ENCODE measurements around the gene SLC30A5. TPM values are rescaled to one million over a fixed set of nuclear protein-coding genes. Genes with fewer than 3 reads are reported as not detected.
"Not testable (repeated sequence)": the region's sequence is repeated elsewhere in the genome, so short reads cannot be mapped to it uniquely, and the experiment has no call there.

The SLC30A5 gene
- total RNA-seq, 1 donor from 2014 or later, result 57.2 TPM

DNA sequence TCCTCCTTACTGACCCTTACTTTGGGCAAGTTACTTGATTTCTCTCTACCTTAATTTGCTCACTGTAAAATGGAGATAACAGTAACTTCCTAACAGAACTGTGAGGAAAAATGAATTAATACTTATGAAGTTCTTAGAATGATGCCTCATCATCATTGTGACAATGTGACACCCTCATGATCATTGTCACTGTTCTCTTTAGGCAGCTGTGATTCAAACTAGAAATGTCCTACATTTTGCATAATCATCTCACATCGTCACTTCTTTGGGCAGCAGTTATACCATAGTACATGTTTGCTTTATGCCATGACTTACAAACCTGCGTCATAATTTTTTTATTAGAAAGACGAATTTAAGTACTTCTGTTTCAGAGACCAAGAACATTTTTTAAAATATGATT is 9.7 kb downstream of the SLC30A5 start:
- no peak for DNase-seq (ENCODE audit: low read depth, low spot score)

DNA sequence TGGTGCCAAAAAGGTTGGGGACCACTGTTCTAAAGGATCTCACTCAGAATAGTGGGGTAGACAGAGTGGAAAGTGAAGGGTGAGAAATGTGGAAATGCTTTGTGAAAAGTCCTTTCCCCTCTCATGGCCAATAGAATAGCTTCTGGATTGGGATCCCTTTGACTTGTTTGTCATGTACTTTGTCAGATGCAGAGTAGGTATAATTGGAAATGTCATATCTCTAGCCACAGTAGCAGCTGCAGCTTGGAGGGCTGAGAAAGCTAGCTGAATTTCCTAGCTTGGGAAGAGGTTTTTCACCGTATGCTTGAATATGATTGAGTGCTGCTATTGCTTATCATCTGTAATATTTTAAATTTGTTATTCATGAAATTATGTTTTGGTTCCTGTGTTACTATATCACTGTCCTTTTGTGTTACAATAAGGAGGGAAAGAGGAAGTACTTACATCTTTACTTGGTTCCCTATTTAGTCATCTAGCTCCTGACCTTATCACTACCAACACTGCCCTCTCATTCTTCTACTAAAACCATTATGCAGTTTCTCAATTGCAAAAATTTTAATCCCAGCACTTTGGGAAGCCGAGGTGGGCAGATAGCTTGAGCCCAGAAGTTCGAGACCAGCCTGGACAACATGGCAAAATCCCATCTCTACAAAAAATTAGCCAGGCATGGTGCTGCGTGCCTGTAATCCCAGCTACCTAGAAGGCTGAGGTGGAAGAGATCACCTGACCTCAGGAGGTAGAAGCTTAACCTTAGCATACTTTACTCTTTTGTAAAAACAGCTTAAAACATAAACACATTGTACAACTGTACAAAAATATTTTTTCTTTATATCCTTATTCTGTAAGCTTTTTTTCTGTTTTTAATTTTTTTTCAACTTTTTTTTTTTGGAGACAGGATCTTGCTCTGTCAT is 12.4 kb downstream of the SLC30A5 start:
- DNase-seq (ENCODE audit: low read depth, low spot score), result no peak

DNA sequence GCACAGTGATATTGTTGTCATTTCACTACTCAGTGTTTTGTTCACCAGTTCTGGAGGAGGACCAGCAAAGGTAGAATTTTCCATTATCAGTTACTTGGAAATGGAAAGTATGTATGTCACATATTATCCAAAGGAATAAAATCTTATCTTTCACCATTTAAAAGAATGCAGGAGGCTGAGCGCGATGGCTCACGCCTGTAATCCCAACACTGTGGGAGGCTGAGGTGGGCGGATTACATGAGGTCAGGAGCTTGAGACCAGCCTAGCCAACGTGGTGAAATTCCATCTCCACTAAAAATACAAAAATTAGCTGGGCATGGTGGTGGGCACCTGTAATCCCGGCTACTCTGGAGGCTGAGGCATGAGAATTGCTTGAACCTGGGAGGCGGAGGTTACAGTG is 14.6 kb downstream of the SLC30A5 start:
- not testable (repeated sequence) for DNase-seq (ENCODE audit: low read depth, low spot score)

DNA sequence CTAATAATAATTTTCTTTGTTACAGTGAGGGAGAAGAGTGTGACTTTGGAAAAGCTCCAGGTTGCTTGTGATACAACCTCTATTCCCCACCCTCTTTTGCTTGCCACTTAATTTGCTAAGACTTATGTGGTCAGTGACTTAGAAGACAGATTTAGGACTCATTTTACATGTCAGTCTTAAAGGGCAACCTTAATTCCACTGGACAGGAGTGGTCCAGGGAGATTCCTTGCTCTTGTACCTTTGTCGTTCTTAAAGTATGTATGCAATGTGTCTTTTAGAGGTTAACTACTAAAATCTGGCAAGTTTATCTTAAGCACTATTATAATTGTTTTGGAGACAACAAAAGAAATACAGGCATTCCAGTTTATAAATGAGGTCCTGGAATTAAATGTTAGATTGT is 20.0 kb downstream of the SLC30A5 start:
- DNase-seq (ENCODE audit: low read depth, low spot score), result no peak

DNA sequence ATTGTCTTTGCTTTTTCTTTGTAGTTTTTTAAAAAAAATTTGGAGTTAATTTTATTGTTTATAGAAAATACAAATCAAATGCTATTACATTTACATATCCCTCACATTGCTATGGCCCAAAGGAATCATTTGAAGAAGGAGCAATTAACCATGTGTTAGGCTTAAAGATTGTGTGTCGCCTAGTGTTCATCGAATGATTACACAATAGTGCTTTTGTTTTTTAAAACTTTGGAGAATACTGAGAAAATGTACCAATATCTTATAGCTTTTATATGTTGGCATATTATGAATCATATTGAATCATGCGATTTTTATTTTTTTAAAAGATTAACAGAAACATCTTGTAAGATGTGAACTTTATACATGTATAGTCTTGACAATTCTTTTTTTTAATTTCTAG is 21.7 kb downstream of the SLC30A5 start:
- no peak for DNase-seq (ENCODE audit: low read depth, low spot score)

DNA sequence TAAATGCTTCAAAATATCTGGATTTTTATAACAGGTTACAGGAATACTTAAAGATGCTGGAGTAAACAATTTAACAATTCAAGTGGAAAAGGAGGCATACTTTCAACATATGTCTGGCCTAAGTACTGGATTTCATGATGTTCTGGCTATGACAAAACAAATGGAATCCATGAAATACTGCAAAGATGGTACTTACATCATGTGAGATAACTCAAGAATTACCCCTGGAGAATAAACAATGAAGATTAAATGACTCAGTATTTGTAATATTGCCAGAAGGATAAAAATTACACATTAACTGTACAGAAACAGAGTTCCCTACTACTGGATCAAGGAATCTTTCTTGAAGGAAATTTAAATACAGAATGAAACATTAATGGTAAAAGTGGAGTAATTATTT is 35.6 kb downstream of the SLC30A5 start:
- no peak for DNase-seq (ENCODE audit: low read depth, low spot score)

DNA sequence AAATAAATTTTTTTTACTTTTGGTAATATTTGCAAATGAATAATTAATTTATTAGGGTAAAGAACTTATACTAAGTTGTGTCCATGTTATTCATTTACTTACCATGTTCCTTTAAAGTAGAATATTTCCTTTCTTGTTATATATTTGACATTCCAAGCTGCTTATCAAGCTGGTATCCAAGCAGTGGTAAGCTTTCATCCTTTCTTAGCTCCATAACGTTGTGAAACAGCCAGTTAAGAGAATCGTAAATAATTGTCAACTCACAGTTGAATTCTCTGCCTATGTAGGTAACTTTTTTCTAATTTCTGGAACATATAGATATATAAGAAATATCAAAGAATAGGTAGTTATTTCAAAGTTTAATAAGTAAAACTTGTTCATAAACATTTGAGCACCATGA is 36.4 kb downstream of the SLC30A5 start:
- DNase-seq (ENCODE audit: low read depth, low spot score), result no peak

DNA sequence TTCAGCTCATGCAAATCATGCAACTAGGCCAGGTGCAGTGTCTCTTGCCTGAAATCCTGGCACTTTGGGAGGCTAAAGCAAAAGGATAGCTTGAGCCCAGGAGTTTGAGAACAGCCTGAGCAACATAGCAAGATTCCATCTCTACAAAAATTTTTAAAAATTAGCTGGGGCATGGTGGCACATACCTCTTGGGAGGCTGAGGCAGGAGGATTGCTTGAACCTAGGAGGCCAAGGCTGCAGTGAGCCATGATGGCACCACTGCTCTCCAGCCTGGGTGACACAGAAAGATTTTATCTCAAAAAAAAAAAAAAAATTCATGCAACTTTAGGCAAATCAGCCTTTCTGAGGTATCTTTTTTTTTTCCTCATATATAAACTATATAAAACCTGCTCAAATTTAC is 37.5 kb downstream of the SLC30A5 start:
- DNase-seq (ENCODE audit: low read depth, low spot score), result no peak

DNA sequence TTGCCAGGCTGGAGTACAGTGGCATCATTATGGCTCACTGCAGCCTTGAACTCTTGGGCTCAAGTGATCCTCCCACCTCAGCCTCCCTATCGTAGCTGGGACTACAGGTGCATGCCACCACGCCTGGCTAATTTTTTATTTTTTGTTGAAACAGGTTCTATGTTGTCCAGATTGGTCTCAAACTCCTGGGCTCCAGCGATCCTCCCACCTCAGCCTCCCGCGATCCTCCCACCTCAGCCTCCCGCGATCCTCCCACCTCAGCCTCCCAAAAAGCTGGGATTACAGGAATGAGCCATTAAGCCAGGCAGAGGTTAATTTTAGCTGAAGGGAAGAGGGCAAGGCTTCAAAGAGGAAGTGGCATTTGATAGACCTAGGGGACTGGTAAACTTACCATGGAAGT is 40.3 kb downstream of the SLC30A5 start:
- DNase-seq (ENCODE audit: low read depth, low spot score), result no peak

DNA sequence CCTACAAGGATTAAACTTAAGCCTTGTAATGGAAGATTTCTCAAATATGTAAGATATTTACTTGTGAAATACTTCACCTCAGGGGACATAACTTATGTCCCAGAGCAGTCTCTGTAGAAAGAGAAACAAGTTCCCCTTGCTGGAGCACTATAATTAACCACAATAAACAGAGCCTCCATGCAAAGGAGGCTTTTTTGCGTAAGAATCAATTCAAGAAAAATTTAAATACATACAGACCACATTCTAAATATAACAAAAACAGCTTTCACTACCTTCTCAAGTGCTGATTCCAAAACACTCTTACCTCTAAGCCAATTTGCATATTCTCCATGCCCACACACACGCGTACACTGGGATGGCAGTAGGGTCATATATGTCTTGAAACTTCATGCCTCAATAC is 42.5 kb downstream of the SLC30A5 start:
- DNase-seq (ENCODE audit: low read depth, low spot score), result no peak

DNA sequence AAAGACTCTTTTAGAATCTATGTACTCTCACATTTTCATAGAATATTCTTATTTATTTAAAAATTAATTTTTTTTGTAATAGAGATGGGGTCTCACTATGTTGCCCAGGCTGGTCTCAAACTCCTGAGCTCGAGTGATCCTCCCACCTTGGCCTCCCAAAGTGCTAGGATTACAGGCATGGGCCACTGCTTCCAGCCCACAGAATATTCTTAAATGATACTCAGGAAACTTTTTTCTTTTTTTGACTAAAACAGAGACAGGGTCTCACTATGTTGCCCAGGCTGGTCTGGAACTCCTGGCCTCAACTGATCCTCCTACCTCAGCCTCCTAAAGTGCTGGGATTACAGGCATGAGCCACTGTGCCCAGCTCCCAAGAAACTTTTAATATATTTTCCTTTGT is 43.4 kb downstream of the SLC30A5 start:
- not testable (repeated sequence) for DNase-seq (ENCODE audit: low read depth, low spot score)

DNA sequence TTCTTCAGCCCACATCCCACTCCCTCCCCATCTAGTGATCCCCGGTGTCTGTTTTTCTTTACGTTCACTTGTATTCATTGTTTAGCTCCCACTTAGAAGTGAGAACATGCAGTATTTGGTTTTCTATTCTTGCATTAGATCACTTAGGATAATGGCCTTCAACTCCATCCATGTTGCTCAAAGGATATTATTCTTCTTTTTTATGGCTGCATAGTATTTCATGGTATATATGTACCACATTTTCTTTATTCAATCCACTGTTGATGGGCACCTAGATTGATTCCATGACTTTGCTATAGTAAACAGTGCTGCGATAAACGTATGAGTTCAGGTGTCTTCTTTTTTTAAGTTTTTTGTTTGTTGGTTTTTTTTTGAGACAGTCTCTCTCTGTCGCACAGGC is 44.0 kb downstream of the SLC30A5 start:
- DNase-seq (ENCODE audit: low read depth, low spot score), result no peak

DNA sequence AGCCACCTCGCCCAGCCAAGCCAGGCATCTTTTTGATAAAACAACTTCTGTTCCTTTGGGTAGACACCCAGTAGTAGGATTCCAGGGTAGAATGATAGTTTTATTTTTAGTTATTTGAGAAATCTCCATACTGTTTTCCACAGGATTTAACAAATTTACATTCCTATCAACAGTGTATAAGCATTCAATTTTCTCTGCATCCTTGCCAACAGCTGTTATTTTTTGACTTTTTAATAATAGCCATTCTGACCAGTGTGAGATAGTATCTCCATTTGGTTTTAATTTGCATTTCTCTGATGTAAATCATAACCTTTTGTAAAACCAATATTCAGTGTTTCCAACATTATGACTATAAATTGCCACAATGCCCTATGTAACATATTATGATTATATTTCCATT is 45.0 kb downstream of the SLC30A5 start:
- no peak for DNase-seq (ENCODE audit: low read depth, low spot score)

DNA sequence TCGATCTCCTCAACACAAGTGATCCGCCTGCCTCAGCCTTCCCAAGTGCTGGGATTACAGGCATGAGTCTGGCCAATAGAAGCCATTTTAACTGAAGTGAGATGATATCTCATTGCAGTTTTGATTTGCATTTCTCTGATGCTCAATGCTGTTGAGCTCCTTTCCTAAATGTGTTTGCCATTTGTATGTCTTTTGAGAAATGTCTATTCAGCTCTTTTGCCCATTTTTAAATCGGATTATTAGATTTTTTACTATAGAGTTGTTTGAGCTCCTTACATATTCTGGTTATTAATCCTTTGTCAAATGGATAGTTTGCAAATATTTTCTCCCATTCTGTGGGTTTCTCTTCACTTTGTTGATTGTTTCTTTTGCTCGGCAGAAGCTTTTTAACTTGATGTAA is 46.4 kb downstream of the SLC30A5 start:
- not testable (repeated sequence) for DNase-seq (ENCODE audit: low read depth, low spot score)

DNA sequence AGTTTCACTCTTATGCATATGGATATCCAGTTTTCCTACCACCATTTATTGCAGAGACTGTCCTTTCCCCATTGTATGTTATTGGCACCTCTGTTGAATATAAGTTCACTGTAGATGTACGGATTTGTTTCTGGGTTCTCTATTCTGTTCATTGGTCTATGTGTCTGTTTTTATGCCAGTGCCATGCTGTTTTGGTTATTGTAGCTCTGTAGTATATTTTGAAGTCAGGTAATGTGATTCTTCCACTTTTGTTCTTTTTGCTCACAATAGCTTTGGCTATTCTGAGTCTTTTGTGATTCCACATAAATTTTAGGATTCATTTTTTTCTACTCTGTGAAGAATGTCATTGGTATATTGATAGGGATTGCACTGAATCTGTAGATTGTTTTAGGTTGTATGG is 47.0 kb downstream of the SLC30A5 start:
- no peak for DNase-seq (ENCODE audit: low read depth, low spot score)

DNA sequence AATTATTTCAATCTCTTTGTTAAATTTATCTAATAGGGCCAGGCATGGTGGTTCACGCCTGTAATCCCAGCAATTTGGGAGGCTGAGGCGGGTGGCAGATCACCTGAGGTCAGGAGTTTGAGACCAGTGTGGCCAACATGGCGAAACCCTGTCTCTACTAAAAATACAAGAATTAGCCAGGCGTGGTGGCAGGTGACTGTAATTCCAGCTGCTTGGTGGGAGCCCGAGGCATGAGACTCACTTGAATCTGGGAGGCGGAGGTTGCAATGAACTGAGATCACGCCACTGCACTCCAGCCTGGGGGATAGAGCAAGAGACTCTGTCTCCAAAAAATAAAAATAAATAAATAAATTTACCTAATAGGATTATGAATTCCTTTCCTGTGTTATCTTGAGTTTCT is 54.8 kb downstream of the SLC30A5 start:
- not testable (repeated sequence) for DNase-seq (ENCODE audit: low read depth, low spot score)

DNA sequence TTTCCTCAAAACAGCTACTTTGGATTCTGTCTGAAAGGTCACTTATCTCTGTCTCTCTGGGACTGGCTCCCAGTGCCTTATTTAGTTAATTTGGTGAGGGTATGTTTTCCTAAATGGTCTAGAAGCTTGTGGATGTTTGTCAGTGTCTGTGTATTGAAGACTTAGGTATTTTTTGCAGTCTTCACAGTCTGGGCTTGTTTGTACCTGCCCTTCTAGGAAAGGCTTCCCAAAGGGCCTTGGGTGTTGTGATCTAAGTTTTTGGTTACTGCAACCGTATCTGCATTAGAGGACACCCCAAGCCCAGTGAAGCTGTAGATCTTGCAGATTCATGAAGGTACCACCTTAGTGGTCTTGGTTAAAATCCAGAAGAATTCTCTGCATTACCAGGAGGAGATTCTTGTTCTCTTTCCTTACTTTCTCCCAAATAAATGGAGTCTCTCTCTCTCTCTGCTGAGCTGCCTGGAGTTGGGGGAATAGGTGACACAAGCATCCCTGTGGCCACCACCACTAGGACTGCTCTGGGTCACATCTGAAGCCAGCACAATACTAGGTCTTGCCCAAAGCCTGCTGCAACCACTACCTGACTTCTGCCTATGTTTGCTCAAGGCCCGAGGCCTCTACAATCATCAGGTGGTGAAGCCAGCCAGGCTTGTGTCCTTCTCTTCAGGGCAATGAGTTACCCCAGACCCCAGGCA is 55.3 kb downstream of the SLC30A5 start:
- no peak for DNase-seq (ENCODE audit: low read depth, low spot score)

DNA sequence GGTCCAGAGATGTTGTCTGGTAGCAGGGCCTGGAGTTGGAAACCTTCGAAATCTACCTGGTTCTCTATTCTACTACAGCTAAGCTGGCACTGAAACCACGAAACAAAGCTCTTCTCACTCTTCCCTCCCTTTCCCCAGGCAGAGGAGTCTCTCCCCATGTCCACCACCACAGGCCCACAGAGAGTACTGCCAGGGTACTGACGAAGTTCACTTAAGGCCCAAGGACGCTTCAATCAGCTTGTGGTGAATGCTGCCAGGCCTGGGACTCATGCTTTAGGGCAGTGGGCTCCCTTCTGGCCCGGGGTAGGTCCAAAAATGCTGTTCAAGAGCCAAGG is 55.8 kb downstream of the SLC30A5 start:
- no peak for DNase-seq (ENCODE audit: low read depth, low spot score)

DNA sequence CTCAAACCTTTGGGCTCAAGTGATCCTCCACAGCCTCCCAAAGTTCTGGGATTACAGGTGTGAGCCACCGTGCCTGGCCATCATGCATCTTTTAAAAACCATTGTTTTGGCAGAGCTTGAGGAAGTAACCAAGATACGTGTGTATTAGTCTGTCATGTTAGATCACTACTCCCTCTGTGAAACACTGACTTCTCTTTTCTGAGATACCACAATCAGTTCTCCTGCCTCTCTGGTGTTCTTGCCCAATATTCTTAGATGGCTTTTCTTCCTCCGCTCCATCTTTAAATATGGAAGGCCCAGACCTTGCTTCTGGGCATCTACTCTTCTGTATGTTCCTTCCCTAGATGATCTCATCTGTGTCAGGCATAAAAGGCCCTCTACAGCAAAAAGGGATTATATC is 58.9 kb downstream of the SLC30A5 start:
- DNase-seq (ENCODE audit: low read depth, low spot score), result no peak

DNA sequence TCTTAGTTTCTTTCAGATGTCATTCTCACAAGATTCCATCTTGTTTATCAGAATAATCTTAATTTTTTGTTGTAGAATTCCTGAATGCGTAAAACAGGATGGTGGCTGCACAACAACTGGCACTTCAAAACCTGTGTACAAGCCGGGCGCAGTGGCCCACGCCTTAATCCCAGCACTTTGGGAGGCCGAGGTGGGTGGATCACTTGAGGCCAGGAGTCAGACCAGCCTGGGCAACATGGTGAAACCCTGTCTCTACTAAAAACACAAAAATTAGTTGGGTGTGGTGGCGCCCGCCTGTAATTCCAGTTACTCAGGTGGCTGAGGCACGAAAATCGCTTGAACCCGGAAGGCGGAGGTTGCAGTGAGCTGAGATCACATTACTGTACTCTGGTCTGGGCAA is 62.6 kb downstream of the SLC30A5 start:
- DNase-seq (ENCODE audit: low read depth, low spot score), result no peak

DNA sequence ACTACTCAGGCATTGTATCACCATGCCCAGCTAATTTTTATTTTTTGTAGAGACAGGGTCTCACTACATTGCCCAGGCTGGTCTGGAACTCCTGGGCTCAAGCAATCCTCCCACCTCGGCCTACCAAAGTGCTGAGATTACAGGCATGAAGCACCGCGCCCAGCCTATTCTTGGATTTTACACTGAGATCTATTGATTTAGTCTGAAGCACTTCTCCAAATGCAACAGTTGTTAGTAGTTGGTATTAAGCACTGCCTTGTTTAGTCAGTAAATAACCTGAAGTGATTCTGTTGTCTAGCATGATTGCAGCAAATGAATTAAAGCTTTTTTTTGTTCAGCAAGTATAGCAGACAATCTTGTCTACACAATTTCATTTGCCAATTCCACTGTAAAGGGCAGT is 64.2 kb downstream of the SLC30A5 start:
- no peak for DNase-seq (ENCODE audit: low read depth, low spot score)

DNA sequence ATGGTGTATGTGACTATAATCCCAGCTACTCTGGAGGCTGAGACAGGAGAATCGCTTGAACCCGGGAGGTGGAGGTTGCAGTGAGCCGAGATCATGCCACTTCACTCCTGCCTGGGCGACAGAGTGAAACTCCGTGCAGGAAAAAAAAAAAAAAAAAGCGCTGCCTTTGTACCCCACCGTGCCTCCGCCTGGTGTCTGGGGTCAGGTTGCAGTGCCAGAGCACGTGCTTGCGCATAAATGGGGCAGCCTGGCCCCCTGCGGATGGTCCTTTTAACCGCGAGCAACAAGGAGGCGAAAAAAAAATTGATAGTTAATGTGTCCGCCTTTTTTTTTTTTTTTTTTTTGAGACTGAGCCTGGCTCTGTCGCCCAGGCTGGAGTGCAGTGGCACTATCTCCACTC is 66.8 kb downstream of the SLC30A5 start:
- no peak for DNase-seq (ENCODE audit: low read depth, low spot score)
